Peyer's patch (tissue), 4 donors: Measurements from ENCODE around the gene AURKB. TPM values are rescaled to one million over a fixed set of nuclear protein-coding genes. Genes with fewer than 3 reads are reported as not detected.

Experiments used
- DNase-seq, 3 donors: peaks; one replicate each; pipeline ENCODE4 v3.0.0-alpha.2; 2017 to 2019
- H3K27ac ChIP-seq, 4 donors: fragments of 200-600 bp; sonication (generic); one replicate each; pipeline ENCODE4 v1.5.1; 2016 to 2019
- H3K27me3 ChIP-seq, 2 donors: fragments of 200-600 bp; sonication (generic); one replicate each; pipeline ENCODE4 v1.5.1; 2019
- H3K36me3 ChIP-seq, 3 donors: fragments of 200-600 bp; sonication (generic); one replicate each; pipeline ENCODE4 v1.5.1; 2016 to 2019
- H3K4me1 ChIP-seq, 4 donors: fragments of 200-600 bp; sonication (generic); one replicate each; pipeline ENCODE4 v1.5.1; 2016 to 2019
- H3K4me3 ChIP-seq, 4 donors: fragments of 200-600 bp; sonication (generic); 1 replicate in 3 of 4; 2 replicates in 1 of 4; pipeline ENCODE4 v1.5.1; 2016 to 2019; ENCODE audit warnings: mild to moderate bottlenecking in 1 of 4
- H3K9me3 ChIP-seq, 4 donors: fragments of 200-600 bp; sonication (generic); one replicate each; pipeline ENCODE4 v1.5.1; 2016 to 2019; ENCODE audit warnings: mild to moderate bottlenecking in 1 of 4
- POLR2A ChIP-seq, 2 donors: fragments of 450-650 bp; IDR thresholded peaks; one replicate each; pipeline ENCODE4 v1.5.1; 2017; ENCODE audit warnings: antibody characterized with exemption in 2 of 2, mild to moderate bottlenecking in 2 of 2, moderate library complexity in 2 of 2
- total RNA-seq, 4 donors: library from RNA; depleted of rRNA; stranded (reverse); fragments of >200 nt; gene quantifications; one replicate each; pipeline ENCODE4 v1.1.0, GENCODE V29; 2016
- TF ChIP-seq, protein P1 (sequence below), 6 experiments: fragments of 450-650 bp in 4 of 6; fragments of 200-600 bp in 2 of 6; sonication (generic) in 1 of 6; IDR thresholded peaks; one replicate each; pipeline ENCODE4 v1.5.1; 2017 to 2019; ENCODE audit warnings: antibody characterized with exemption in 6 of 6, mild to moderate bottlenecking in 3 of 6, moderate library complexity in 1 of 6

AURKB gene
- total RNA-seq, 4 donors from 2014 or later = 10.5 to 111 (median 19.1) TPM

DNA sequence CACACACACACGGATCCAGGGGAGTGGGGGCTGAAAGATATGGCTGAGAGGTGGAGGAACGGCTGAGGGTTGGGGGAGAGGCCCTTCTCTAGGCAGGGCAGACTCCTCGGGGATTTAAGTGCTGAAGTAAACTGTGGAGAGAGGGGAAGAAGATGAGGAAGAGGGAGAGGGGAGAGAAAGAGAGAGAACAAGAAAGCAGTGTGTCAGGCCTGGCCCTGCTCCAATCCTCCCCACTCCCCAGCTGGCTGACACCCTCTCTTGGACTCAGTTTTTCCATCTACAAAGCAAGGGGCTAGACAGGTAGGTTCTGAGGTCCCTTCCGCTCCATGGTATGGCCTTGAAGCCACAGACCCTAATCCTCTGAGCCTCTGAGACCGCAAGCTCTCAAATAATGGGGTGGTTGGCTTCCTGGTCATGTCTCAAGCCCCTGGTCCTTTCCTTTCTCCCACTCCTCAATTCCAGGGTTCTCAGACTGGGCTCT, 49.6 kb downstream of the AURKB start:
- H3K27me3 ChIP-seq = no peaks in the 10 kb centered on the region
- H3K36me3 ChIP-seq = peaks cover 0 to 22% (median 0%) of the 10 kb centered on the region in 3 donors
- peaks cover 9 to 58% (median 20%) of the 10 kb centered on the region in 4 donors for H3K4me1 ChIP-seq
- H3K9me3 ChIP-seq = no peaks in the 10 kb centered on the region
- peak overlapping the region; percentile 58 to 100 (median 100) for H3K27ac ChIP-seq
- no peak for TF ChIP-seq POLR2A (IDR thresholded peaks at IDR 0.05)
- TF ChIP-seq, protein P1, sequence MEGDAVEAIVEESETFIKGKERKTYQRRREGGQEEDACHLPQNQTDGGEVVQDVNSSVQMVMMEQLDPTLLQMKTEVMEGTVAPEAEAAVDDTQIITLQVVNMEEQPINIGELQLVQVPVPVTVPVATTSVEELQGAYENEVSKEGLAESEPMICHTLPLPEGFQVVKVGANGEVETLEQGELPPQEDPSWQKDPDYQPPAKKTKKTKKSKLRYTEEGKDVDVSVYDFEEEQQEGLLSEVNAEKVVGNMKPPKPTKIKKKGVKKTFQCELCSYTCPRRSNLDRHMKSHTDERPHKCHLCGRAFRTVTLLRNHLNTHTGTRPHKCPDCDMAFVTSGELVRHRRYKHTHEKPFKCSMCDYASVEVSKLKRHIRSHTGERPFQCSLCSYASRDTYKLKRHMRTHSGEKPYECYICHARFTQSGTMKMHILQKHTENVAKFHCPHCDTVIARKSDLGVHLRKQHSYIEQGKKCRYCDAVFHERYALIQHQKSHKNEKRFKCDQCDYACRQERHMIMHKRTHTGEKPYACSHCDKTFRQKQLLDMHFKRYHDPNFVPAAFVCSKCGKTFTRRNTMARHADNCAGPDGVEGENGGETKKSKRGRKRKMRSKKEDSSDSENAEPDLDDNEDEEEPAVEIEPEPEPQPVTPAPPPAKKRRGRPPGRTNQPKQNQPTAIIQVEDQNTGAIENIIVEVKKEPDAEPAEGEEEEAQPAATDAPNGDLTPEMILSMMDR (IDR thresholded peaks at IDR 0.05) = no peak
- DNase-seq = no peak
- no peak overlapping the region for H3K4me3 ChIP-seq

GRCh38 chr17:8160224-8160577, 50.2 kb downstream of the AURKB start:
- Histone ChIP-seq H3K9me3 (no peaks in the 10 kb centered on the region), H3K4me1 (peaks cover 9 to 58% (median 20%) of the 10 kb centered on the region in 4 donors), H3K27me3 (no peaks in the 10 kb centered on the region), H3K36me3 (peaks cover 0 to 22% (median 0%) of the 10 kb centered on the region in 3 donors), H3K4me3 (no peak overlapping the region), H3K27ac (peak overlapping the region; percentile 8 to 100 (median 78))
- no peak for DNase-seq
- no peak for TF ChIP-seq POLR2A (IDR thresholded peaks at IDR 0.05)

GRCh38 chr17:8159459-8160223, 50.7 kb downstream of the AURKB start:
- Histone ChIP-seq H3K27me3 (no peaks in the 10 kb centered on the region), H3K4me3 (no peak overlapping the region), H3K36me3 (peaks cover 0 to 22% (median 0%) of the 10 kb centered on the region in 3 donors), H3K27ac (peak overlapping the region; percentile 61 to 99 (median 88)), H3K9me3 (no peaks in the 10 kb centered on the region), H3K4me1 (peaks cover 9 to 55% (median 21%) of the 10 kb centered on the region in 4 donors)
- no peak for TF ChIP-seq POLR2A (IDR thresholded peaks at IDR 0.05)
- TF ChIP-seq, protein P1 (IDR thresholded peaks at IDR 0.05) = no peak
- DNase-seq = peak in 1 of 3 donors; percentile 43

DNA sequence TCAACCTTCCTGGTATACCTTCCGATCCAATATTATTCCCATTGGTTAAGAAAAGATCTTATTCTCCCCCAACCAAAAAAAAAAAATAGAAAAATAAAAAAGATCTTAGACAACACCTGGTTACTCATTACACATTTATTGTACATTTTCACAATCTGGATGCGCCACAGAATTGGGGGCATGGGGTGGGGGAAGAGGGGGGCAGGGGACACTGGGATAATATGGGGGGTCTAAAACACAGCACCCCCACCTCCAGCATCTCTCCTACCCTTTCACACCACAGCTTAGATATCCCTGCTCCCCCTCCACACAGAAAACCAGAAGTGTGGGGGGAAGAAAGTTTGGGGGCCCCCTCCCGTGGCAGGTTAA, 51.4 kb downstream of the AURKB start:
- Histone ChIP-seq H3K4me3 (no peak overlapping the region), H3K36me3 (peaks cover 0 to 22% (median 0%) of the 10 kb centered on the region in 3 donors)

GRCh38 chr17:8158267-8159031, 51.9 kb downstream of the AURKB start:
- Histone ChIP-seq H3K4me3 (no peak overlapping the region), H3K4me1 (peaks cover 3 to 44% (median 23%) of the 10 kb centered on the region in 4 donors)
- TF ChIP-seq POLR2A (IDR thresholded peaks at IDR 0.05) = peak; percentile 28 to 40
- TF ChIP-seq, protein P1 (IDR thresholded peaks at IDR 0.05) = peak; percentile 92 to 99 (median 98)

More for the DNA sequence above, 51.4 kb downstream of the AURKB start:
- no peak for TF ChIP-seq POLR2A (IDR thresholded peaks at IDR 0.05)
- TF ChIP-seq, protein P1 (IDR thresholded peaks at IDR 0.05) = no peak
- peak overlapping the region; percentile 61 to 99 (median 88) for H3K27ac ChIP-seq
- no peaks in the 10 kb centered on the region for H3K9me3 ChIP-seq
- DNase-seq = no peak
- no peaks in the 10 kb centered on the region for H3K27me3 ChIP-seq
- peaks cover 5 to 48% (median 23%) of the 10 kb centered on the region in 4 donors for H3K4me1 ChIP-seq

More at GRCh38 chr17:8158267-8159031, 51.9 kb downstream of the AURKB start:
- Histone ChIP-seq H3K36me3 (peaks cover 0 to 22% (median 0%) of the 10 kb centered on the region in 3 donors), H3K27ac (peak overlapping the region; percentile 84 to 99 (median 95)), H3K9me3 (no peaks in the 10 kb centered on the region), H3K27me3 (no peaks in the 10 kb centered on the region)
- DNase-seq = peak; percentile 95 to 98 (median 95)
